Tibial nerve (tissue), 3 donors: Measurements from ENCODE around the gene STAT5B.

Source experiments
- POLR2A ChIP-seq, 2 donors: fragments of 450-650 bp; IDR thresholded peaks; one replicate each; pipeline ENCODE4 v1.6.1; 2017; ENCODE audit warnings: antibody characterized with exemption in 2 of 2, mild to moderate bottlenecking in 2 of 2, moderate library complexity in 2 of 2
- TF ChIP-seq, protein P1 (sequence below), 5 experiments: fragments of 200-600 bp in 3 of 5; fragments of 450-650 bp in 2 of 5; sonication (generic) in 3 of 5; IDR thresholded peaks; one replicate each; pipeline ENCODE4 v1.5.1; 2016 to 2019; ENCODE audit warnings: antibody characterized with exemption in 5 of 5, mild to moderate bottlenecking in 3 of 5, moderate library complexity in 2 of 5

DNA sequence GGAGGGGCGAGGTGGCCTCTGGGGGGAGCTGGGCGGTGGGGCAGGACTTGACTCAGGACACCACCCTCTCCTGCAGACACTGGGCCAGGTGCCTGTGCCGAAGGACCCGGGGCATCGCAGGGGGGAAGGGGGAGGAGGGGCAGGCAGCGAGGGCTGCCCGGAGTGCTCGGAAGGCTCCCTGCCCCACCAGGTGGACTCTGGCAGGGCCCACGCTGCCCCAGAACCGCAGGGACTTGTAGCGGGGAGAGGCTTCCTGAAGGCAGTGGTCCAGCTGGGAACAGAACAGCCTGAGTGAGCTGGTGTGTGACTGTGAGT, 86.6 kb downstream of the STAT5B start:
- TF ChIP-seq, protein P1, sequence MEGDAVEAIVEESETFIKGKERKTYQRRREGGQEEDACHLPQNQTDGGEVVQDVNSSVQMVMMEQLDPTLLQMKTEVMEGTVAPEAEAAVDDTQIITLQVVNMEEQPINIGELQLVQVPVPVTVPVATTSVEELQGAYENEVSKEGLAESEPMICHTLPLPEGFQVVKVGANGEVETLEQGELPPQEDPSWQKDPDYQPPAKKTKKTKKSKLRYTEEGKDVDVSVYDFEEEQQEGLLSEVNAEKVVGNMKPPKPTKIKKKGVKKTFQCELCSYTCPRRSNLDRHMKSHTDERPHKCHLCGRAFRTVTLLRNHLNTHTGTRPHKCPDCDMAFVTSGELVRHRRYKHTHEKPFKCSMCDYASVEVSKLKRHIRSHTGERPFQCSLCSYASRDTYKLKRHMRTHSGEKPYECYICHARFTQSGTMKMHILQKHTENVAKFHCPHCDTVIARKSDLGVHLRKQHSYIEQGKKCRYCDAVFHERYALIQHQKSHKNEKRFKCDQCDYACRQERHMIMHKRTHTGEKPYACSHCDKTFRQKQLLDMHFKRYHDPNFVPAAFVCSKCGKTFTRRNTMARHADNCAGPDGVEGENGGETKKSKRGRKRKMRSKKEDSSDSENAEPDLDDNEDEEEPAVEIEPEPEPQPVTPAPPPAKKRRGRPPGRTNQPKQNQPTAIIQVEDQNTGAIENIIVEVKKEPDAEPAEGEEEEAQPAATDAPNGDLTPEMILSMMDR (IDR thresholded peaks at IDR 0.05), result no peak
- TF ChIP-seq POLR2A (IDR thresholded peaks at IDR 0.05), result no peak
